Measurements from ENCODE around the gene KIF2A. TPM values are rescaled to one million over a fixed set of nuclear protein-coding genes. Genes with fewer than 3 reads are reported as not detected.

Gene KIF2A
- 48.5 and 54.9 TPM in 2 replicates for total RNA-seq (2014; rRNA removed; shearing (Covaris generic))

DNA sequence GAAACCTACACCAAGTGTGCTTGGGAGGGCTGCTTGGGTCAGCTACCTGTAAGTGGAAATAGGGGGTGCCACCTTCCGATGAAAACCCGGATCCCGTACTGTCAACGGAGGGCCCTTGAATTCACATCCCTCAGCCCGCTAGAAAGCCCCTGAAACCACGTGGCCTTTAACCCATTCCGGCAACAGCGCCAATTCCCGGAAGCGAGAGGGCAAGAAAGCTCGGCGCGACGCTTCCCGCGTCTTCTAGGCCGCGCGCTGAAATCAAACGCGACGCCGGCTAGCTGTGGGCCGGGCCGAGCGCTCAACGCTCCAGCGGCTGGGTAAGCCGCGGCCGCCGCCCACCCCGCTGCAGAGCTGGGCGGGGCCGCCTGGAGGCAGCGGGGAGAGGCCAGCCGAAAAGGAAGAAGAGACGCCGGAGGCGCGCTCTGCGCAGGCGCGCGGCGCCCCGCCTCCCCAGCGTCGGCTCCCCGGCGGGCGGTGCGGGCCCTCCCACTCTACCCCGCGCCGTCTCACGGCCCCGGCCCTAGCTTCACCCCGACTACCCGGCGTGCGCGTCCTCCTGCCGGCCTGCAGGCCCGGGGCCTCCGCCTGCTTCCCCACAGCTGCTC is at the start of gene KIF2A:
TSS of gene KIF2A (plus strand) at position 492 of the 608 bp plus-strand sequence. CDS start 267 bp downstream, outside the sequence.
- peak; percentile 92 for DNase-seq (ENCODE audit: low read depth)

GRCh38 chr5:62257020-62257367 is 49.0 kb upstream of the KIF2A start:
- DNase-seq (ENCODE audit: low read depth), result no peak

DNA sequence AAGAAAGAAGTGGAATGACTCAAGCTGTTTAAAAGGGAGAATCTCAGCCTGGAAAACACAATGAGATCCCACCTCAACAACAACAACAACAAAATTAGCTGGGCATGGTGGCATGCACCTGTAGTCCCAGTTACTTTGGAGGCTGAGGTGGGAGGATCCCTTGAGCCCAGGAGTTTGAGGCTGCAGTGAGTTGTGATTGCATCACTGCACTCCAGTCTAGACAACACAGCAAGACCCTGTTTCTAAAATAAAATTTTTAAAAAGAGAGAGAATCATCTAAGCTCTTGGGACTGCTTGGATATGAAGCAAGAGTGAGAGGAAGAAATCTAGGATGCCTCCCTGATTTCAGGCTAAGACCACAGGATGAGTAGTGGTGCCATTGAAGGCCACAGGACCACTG is 47.4 kb upstream of the KIF2A start:
- DNase-seq (ENCODE audit: low read depth), result no peak

GRCh38 chr5:62259699-62260250 is 46.2 kb upstream of the KIF2A start:
- no peak for DNase-seq (ENCODE audit: low read depth)

DNA sequence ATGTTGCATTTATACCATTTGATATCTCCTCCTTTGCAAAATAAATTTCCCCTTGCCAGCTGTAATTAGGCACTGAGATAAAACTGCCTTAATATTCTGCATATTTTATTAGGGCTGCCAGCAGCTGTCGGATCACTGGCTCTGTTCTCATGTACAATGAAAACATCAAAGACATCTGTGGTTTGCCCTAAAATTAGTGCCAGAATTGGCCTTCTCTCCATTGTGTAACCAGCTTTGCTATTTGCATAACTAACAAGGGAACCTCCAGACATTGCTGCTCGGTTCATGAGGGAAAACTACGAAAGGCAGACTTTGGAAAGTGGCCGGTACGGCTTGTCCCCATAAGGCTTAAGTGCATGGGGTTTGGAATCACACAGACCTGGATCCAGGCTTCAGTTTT is 45.5 kb upstream of the KIF2A start:
- no peak for DNase-seq (ENCODE audit: low read depth)

- no peak for DNase-seq (ENCODE audit: low read depth)
Measured at GRCh38 chr5:62263401-62263800, 42.6 kb upstream of the KIF2A start.

DNA sequence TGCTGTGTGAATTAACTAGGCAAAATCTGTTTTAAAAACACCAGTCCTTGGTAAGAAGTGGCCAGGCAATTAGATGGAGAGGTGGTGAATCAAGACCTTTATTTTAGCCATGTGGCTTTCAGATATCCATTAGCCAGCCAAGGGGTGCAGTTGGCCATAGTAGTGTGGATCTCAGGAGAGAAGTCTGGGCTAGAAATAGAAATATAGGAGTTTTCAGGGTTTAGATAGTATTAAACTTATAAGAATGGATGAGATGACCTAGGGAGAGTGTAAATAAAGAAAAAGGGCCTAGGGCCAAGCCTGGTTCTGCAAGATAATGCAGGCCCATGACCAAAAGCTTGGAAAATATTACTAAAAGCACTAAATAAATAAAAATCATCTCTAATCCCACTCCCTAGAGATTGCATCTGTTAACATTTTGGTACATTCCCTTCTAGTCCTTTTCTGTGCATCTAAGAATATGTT is 40.3 kb upstream of the KIF2A start:
- no peak for DNase-seq (ENCODE audit: low read depth)

GRCh38 chr5:62266573-62266972 is 39.4 kb upstream of the KIF2A start:
- DNase-seq (ENCODE audit: low read depth), result no peak

DNA sequence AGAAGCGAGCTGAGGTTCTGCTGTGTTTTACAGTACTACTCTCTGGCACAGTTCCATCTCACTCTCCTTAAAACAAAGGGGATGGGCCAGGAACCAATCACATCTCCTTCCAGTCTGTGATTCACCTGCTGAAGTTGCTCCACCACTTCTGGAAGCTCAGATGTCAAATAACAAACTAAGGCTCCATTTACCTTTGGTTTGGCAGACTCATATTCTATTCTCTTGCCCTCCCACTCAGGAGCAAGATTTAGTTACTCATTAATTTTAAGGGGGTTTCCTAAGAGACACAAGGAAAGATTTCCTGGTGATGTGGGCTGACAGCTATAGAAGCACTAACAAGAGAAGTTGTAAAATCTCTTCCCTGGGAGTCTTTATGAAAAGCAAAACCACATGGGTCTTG is 37.8 kb upstream of the KIF2A start:
- no peak for DNase-seq (ENCODE audit: low read depth)

- no peak for DNase-seq (ENCODE audit: low read depth)
Measured at GRCh38 chr5:62268792-62269191, 37.2 kb upstream of the KIF2A start.

DNA sequence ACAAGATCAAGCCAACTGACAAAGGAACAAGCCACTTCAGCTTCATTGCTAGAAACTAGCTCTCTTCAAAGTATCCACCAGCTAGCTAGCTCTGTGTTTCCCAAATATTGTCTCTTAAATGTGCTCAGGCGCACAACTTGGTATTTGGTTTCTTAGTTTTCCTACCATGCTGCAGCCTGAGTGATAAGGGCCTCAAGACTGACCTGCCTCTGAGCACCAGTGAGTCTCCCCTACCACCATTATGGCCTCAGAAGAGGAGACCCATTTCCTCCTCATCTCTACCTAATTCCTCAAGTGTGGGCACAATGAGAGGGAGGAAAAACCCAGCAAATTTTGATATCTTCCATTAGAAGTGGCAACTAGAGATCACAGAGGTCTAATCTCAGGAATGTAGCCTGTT is 34.6 kb upstream of the KIF2A start:
- DNase-seq (ENCODE audit: low read depth), result no peak

DNA sequence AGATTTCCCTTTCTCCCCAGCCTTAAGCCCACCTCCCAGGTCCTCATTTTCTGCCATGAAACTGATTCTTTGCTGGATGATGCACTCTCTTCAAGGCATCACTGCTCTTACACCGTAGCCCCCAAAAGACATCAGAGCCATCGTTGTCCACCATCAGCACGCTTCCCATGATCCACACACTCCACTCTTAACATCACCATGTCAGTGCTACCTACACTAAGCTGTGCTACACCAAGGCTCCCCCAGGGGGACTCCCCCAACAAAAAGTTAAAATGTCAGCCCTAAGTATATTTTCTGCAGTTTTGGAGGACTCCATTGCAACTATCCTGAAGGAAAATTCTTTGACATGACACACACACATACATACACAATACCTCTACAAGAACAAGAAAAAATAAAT is 34.1 kb upstream of the KIF2A start:
- no peak for DNase-seq (ENCODE audit: low read depth)

GRCh38 chr5:62273687-62274086 is 32.3 kb upstream of the KIF2A start:
- DNase-seq (ENCODE audit: low read depth), result no peak

- DNase-seq (ENCODE audit: low read depth), result no peak
Measured at GRCh38 chr5:62275581-62275980, 30.4 kb upstream of the KIF2A start.

- DNase-seq (ENCODE audit: low read depth), result no peak
Measured at GRCh38 chr5:62281411-62281810, 24.6 kb upstream of the KIF2A start.

- no peak for DNase-seq (ENCODE audit: low read depth)
Measured at GRCh38 chr5:62282064-62282463, 23.9 kb upstream of the KIF2A start.

DNA sequence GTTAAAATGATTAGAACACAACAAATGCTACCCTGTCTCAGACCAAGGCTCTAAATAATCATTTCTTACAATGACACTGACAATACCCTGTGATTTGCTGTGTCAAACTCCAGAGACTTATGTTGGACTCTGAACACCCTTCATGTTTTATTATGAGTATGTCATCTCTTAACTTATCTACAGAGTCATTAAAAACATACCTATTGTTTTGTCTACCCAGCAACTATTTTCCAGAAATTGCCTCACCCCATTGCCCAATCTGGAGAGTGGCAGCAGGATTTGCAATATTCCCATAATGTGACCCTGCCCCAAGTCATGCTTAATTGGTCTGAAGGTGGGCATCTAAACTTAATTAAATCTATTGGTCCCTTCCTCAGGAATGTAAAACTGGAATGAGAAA is 23.0 kb upstream of the KIF2A start:
- no peak for DNase-seq (ENCODE audit: low read depth)

GRCh38 chr5:62283861-62284260 is 22.1 kb upstream of the KIF2A start:
- no peak for DNase-seq (ENCODE audit: low read depth)

DNA sequence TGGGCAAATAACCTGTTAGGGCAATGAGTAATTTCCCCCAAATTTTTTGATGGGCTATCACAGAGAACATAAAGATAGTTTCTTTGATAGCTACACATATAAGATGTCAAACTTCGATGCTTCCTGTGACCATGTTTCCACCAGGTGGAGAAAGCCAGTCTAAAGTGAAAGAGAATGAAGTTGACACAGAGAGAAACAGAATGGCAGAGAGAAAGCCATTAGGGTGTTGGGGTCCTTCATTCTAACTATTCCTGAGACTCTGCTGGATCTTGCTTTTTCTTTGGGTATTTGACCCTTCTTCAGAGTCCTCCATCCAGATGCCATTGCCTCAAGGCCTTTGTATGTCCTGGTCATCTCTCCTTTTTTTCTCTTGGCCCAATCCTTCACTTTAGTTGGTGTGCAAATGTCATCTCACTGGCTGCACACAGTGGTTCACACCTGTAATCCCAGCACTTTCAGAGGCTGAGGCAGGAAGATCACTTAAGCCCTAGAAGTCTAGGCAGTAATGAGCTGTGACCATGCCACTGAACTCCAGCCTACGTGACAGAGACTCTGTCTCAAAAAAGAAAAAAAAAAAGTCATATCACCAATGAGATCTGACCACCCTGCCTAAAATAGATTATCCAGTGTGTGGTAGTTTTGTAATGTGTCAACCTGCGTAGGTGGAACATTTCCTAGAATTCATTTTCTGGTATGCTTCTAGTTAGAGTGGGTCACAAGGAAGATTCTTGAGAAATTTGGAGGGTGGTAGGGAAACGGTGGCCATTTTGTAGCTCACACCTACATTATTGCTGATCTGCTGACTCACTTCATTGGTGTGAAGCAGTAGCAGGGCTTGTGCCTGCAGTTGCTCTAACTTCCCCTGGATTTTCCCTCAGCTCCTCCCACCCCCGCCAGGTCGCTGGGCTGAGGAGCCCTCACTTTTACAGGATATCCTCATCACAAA is 20.8 kb upstream of the KIF2A start:
- DNase-seq (ENCODE audit: low read depth), result no peak

DNA sequence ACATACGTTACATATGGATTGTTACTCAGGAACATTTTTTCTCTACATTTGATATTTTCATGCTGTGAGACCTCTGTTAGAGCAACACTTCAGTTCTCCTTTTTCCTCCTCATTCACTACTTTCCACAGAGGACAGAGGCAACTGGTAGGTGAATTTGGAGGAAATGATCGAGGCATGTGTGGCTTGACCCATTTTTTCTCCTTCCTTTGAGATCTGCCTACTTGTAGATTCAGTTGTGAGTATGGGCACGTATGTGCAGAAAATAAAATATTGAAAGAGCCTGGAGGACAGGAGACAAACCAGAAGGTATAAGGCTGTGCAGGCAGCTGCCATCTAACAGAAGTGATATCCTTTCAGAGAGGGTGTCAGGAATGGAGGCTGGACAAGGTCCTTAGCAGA is 19.2 kb upstream of the KIF2A start:
- DNase-seq (ENCODE audit: low read depth), result no peak

GRCh38 chr5:62287237-62287636 is 18.8 kb upstream of the KIF2A start:
- no peak for DNase-seq (ENCODE audit: low read depth)

- no peak for DNase-seq (ENCODE audit: low read depth)
Measured at GRCh38 chr5:62288118-62288517, 17.9 kb upstream of the KIF2A start.

DNA sequence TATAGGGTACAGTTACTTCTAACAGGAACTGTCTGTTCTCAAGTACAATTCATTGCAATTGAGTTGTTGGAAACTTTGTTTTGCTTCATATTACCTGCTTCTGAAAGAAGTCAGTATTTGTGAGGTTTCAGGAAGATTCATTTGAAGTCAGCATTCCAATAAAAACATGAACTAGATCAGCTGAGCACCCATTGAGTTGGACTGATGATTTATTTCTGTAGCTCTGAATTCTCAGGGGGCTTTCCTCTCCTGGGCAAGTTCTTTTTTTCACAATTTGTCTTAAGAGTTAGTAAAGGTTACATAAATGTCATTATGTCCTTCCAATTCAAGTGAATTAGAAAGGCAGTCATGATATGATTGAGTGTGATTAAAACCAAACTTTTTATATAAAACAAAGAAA is 16.2 kb upstream of the KIF2A start:
- DNase-seq (ENCODE audit: low read depth), result no peak
